GM18870 (cell line): ENCODE measurements around the gene XXYLT1.

ENCODE experiments used
- ATAC-seq: cut with Tn5 transposase; IDR thresholded peaks from one replicate; pipeline ENCODE4 v1.9.1; 2021; ENCODE audit warnings: moderate library complexity; ENCODE audit not compliant: unreplicated experiment

XXYLT1 gene

GRCh38 chr3:195071011-195071728 lies 199.8 kb downstream of the XXYLT1 start:
- ATAC-seq = no peak

GRCh38 chr3:195070336-195070735 lies 200.6 kb downstream of the XXYLT1 start:
- ATAC-seq = no peak

GRCh38 chr3:195069501-195070251 lies 201.3 kb downstream of the XXYLT1 start:
- ATAC-seq = no peak

GRCh38 chr3:195068084-195069080 lies 202.6 kb downstream of the XXYLT1 start:
- ATAC-seq = no peak

- ATAC-seq = no peak
These were observed 204.5 kb downstream of the XXYLT1 start for GRCh38 chr3:195066441-195066841.

- ATAC-seq = no peak
These were observed 205.1 kb downstream of the XXYLT1 start for GRCh38 chr3:195065864-195066185.

- no peak for ATAC-seq
These were observed 205.7 kb downstream of the XXYLT1 start for GRCh38 chr3:195065142-195065863.

GRCh38 chr3:195064300-195064931 lies 206.5 kb downstream of the XXYLT1 start:
- no peak for ATAC-seq

GRCh38 chr3:195063581-195064193 lies 207.3 kb downstream of the XXYLT1 start:
- ATAC-seq = no peak

- ATAC-seq = no peak
These were observed 208.0 kb downstream of the XXYLT1 start for GRCh38 chr3:195062866-195063540.

- no peak for ATAC-seq
These were observed 209.0 kb downstream of the XXYLT1 start for GRCh38 chr3:195061756-195062655.

GRCh38 chr3:195060531-195061291 lies 210.2 kb downstream of the XXYLT1 start:
- ATAC-seq = no peak

- no peak for ATAC-seq
These were observed 210.8 kb downstream of the XXYLT1 start for GRCh38 chr3:195060217-195060481.

GRCh38 chr3:195059471-195060216 lies 211.3 kb downstream of the XXYLT1 start:
- no peak for ATAC-seq

- no peak for ATAC-seq
These were observed 212.0 kb downstream of the XXYLT1 start for GRCh38 chr3:195059006-195059350.

- ATAC-seq = no peak
These were observed 212.5 kb downstream of the XXYLT1 start for GRCh38 chr3:195058336-195059005.

- ATAC-seq = no peak
These were observed 213.2 kb downstream of the XXYLT1 start for GRCh38 chr3:195057716-195058115.
